DMS114 treated with DMSO at 0.1 percent for 48 hours (cell line): ENCODE measurements around the gene LMF1.

ENCODE experiments used
- DNase-seq: peaks from one replicate; lab custom pipeline; 2025; ENCODE audit not compliant: unreplicated experiment; lab: John Stamatoyannopoulos, UW

Gene LMF1

GRCh38 chr16:914440-914839, 56.3 kb downstream of the LMF1 start:
- no peak for DNase-seq

- no peak for DNase-seq
Observed at GRCh38 chr16:913817-914439, 56.9 kb downstream of the LMF1 start.

DNA sequence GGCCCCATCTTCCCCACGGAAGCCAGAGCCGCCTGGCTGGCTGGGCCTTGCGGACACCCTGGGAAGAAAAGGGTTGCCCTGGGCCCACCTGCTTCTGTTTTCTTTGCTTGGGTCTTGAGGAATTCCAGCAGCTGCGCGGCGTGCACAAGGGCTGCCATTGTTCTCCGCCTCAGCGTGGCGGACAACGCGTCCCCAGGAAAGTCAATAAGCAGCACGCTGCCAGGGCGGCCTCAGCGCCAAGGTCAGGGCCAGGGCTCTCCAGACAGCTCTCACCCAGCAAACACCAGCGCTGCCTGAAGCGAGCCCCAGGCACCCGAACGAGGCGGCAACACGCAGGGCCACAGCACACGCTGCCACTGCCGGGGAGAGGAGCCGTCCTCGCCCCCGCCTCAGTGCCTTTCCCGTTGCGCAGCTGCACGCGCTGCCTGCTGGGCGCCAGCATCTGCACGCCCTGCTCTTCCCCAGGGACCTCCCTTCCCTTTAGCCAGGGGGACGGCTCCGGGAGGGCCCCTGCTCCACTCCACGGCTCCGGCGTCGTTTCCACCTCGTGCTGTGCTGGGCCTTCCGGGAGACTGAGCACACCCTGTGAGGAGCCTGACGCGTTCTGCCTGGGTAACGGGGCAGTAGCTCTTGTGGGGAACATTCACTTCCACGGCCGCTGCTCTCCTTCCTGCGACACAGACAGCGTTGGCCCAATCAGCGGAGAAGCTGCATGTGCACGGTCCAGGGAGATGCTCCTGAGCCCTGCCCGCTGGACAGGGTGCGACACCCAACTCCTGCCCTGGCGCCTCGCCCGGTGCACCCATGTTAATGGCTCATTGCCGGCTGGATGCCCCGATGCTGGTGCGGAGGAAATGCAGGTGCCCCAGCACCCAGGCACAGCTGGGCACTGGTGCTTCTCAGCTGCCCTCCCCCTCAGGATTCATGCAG, 57.8 kb downstream of the LMF1 start:
- DNase-seq = no peak

DNA sequence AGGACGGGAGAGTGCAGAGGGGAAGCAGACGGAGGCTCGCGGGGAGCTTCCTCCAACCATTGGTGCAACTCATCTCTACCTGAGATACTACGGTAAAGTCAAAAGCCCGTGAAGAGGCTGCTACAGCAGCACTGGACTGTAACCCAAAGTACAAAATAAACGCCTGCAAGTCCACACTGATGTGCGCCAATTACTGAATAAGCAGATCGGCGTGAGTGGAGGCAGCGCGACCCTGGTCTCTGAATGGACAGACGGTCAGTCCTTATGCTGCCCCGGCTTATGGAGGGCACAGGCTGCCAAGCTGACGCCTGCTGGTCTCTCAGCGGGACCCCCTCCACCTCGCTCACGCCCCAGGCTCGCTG, 58.5 kb downstream of the LMF1 start:
- no peak for DNase-seq

DNA sequence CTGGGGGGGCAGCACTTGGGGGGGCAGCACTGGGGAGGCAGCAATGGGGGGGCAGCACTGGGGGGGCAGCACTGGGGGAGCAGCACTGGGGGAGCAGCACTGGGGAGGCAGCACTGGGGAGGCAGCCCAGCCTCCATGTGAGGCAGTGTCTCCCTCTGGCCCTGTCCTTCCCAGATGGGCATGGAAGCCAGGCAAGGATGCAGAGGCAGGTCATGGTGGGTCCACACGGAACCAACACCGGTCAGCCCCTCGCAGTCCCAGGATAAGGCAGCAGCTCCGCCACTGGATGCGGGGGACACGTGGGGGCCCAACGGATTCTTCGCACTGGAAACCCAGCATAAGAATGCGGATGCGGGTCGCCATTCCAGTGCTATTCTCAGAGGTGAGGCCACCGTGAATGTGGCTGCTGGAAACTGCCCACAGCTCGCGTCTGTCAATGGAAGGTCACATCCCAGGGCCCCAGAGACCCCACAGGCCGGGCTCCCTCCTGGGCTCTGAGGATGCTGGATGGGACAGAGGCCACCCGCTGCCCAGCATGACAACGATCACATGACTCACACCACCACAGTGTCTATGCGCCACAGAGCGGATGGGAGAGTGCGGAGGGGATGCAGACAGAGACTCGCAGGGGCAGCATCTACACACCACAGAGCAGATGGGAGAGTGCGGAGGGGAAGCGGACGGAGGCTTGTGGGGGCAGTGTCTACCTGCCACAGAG, 59.0 kb downstream of the LMF1 start:
- DNase-seq = no peak

DNA sequence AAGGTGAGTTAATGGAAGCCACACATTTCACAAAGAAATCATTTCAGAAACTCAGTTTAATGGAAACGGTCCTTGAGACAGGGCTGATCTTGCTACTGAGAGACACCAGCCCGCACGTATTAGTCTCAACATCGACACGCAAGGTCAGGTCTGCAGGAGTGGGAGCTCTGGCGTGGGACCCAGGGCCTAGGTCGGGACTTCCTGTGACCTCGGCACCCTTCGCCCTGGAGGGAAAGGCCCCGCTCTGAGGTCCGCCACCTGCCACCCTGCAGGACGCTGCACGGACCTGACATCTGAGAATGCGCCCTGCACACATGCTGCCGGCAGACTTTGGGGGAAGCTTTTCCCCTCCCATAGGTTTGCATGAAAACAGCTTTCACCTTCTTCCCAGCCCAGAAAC, 59.7 kb downstream of the LMF1 start:
- DNase-seq = no peak

DNA sequence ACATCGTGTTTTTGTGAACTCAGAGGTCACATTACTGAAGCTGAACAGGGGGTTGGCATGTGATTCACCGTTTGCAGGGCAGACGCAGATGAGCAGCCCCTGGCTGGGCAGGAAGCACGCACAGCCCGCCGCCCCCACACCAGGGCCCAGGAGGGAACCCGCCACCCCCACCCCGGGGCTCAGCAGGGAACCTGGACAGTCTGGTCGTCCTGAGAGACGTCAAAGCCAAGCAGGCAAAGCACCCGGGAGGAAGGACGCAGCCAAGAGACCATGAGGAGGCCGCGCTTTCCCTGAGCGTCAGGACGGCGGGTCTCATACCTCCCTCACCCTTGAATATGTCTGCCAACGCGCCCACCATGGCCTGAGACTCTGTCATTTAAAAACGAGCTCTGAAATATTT, 60.6 kb downstream of the LMF1 start:
- DNase-seq = no peak

- DNase-seq = no peak
Observed at GRCh38 chr16:909281-910000, 61.3 kb downstream of the LMF1 start.

GRCh38 chr16:908526-909155, 62.1 kb downstream of the LMF1 start:
- DNase-seq = no peak

GRCh38 chr16:907842-908241, 62.9 kb downstream of the LMF1 start:
- no peak for DNase-seq

- DNase-seq = no peak
Observed at GRCh38 chr16:907361-907760, 63.4 kb downstream of the LMF1 start.

- DNase-seq = no peak
Observed at GRCh38 chr16:906296-906695, 64.5 kb downstream of the LMF1 start.

GRCh38 chr16:901715-902601, 68.8 kb downstream of the LMF1 start:
- DNase-seq = no peak

DNA sequence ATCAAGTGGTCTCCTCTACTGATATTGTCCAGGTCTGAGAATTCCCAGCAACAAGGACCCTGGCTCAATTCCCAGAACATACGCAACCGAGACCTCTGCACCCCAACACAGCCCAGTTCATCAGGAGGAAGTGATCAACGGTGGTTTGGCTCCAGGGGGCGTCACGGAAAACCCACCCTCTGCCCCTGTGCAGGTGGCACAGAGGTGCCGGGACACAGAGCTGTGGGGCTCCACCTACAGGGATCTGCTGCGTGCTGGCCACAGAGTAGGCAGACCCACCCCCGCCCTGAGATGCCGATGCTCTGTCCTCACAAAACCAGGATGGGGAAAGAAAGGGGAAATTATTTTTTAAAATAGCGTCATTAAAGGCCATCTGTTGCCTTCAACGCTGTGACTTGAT, 69.6 kb downstream of the LMF1 start:
- no peak for DNase-seq

DNA sequence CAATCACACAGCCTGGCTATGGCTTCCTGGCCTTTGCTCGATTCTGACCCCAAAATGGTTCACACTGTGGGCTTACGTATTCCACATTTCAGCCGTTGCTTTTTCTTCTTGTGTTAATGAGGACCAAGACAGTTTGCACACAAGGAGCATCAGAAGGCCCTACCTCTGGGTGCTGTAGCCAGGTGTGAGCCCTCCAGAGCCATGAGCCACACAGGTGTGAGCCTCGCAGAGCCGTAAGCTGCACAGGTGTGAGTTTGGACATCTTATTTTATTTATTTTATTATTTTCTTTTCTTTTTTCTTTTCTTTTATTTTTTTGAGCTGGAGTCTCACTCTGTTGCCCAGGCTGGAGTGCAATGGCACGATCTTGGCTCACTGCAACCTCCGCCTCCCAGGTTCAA, 70.6 kb downstream of the LMF1 start:
- no peak for DNase-seq

GRCh38 chr16:899683-900060, 71.1 kb downstream of the LMF1 start:
- no peak for DNase-seq

GRCh38 chr16:898761-899682, 71.8 kb downstream of the LMF1 start:
- DNase-seq = no peak

GRCh38 chr16:898216-898615, 72.6 kb downstream of the LMF1 start:
- DNase-seq = no peak

GRCh38 chr16:897701-898100, 73.1 kb downstream of the LMF1 start:
- DNase-seq = no peak
